SKM-1 treated with dmso at 0.1 percent for 144 hours (cell line): ENCODE measurements around the gene LRRC4C.
"Not testable (repeated sequence)": the region's sequence is repeated elsewhere in the genome, so short reads cannot be mapped to it uniquely, and the experiment has no call there.

Experiments used
- DNase-seq: peaks from one replicate; lab custom pipeline; 2025; ENCODE audit not compliant: unreplicated experiment; lab: John Stamatoyannopoulos, UW

The LRRC4C gene

DNA sequence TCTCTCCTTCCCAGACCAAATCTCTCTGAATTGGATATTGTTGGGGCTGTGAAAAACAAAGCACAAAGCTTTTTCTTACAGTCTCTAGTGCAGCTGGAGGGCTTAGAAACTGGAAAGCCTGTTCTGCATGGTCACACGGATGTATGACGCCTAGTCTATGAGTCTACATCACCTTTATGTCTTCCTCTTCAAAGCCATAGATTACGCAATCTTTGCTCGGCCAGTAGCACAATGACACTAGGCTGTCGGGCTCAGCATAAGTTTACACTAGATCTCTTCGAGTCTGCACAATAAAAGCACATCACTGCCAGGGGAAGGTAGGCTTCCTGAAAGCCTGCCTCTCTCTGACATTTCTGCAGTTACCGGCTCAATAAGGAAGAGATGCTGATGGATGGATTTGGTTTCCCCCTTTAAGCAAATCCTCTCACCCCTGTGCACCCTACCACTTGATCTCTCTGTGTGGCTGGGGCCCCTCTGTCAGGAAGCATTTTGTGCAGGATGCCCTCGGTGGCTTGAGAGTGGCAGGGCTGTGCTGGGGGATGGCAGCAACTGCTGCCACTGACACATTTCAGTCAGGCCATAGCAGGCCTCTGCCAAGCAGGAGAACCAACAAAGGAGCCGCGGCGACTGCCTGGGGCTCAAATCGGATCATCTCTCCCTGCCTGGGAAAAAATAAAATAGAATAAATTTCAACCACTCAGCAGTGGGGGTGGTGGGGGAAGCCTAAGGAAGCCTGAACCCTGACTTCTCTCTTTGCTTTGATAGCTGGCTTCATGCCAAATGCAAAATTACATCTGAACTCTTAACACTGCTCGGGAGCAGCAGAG lies 1272.8 kb downstream of the LRRC4C start:
- no peak for DNase-seq

DNA sequence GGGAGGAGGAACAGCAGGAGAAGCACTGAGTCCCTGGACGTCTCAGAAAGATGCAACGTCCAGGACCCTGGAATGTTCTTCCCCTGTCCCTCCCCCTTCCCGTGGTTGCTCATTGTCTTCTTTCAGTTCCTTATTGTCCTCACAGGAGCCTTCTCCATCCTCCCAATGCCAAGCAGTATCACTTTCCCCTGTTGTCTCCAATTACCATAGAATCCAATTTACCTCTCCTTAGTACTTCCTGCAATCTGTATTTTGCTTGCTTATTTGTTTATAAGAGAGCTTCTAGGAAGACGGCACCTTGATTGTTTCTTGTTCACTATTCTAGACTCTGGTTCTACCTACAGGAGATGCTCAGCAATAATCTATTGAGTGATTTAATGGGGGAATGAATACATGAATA lies 1273.7 kb downstream of the LRRC4C start:
- DNase-seq = no peak

DNA sequence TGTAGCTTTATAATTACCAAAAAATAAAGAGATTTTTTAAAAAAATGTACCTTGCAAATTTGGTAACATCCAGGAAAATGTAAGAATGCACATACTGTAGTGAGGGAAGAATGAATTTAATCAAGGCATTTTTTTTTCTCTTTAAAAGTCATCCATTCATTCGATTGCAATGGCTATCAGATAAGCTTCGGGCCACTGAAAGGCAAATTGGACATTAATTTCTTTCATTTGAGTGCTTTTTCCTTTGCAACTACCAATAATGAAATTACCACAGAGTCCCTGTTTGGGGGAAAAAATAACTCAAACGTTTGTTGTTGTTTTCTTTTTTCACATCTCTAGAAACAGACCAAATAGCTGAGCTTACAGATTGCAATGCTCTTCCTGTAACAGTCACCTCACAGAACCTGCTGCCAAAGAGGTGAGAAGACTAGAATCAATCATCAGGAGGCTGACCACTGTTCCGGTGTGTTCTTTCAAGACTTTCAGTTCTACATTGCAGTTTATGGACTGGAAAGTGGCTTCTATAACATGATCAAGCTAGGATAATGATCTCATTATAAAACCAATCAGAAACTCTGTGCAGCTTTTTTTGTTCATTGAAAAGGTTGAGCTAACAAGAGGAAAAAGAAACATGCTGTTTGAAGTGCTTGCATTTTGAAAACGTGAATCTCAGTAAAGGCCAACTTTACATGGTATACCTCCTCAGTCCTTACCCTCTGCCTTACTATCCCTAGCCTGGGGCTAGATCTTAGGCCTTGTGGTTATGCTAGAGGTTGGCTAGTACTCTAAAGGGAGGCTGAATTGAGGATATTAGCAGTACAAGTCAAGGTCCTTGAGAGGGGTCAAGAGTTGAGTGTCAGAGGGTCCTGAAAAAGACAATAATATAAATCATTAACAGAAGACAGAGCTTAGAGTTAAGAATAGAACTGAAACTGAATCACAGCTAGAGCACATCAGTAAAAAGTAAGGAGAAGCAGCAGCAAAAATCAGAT lies 1276.1 kb downstream of the LRRC4C start:
- DNase-seq = no peak

DNA sequence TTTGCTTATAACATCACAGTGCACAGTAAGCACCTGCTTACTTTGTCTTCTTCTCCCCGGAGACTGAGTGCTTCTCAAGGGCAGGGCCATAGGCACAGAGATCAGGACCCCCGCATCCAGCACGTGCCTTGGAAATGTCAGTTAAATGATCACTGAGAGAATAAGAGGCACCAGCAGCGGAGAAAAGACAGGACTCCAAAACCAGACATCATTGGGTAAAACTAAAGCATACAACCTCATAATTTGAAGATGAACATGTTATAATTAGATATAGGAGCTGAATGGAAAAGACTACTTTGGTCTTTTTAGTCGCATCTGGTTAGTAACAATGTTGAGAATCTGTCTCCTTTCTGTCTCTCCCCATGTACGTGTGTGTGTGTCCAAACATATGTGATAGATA lies 1279.9 kb downstream of the LRRC4C start:
- DNase-seq = no peak

DNA sequence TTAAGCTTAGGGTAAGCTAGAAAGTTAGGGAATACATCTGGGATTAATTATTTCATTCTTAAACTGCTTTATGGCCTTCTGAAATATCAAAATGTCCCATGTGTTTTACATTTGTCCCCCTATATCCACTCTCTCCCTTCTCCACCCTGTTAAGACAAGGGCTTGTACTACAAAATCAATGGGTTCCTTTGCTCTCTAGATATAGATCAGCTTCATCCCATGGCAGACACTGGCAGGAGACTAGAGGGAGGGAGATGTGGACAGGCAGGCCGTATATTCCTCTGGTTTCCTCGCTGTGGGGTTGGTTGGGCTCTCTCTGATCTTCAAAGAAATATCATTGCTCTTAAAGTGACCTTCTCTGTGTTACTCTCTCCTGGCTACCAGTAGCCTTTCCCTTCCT lies 1281.0 kb downstream of the LRRC4C start:
- no peak for DNase-seq

DNA sequence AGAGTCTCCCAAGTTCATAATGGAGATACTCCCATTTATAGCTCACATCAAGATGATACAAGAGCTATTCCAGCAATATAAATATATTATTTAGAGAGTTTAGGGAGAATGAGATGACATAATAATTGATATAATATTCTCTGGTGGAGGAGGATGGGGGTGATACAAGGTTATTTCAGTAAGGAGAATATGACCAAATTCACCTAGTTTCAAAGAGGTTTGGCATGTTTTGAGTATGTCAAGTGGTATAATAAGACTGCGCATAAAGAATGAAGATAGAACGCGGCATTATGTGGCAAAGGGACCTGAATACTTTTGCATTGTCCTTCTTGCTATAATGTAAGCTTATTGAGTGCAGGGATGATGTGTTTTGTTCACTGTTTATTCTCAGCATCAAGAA lies 1283.5 kb downstream of the LRRC4C start:
- no peak for DNase-seq

DNA sequence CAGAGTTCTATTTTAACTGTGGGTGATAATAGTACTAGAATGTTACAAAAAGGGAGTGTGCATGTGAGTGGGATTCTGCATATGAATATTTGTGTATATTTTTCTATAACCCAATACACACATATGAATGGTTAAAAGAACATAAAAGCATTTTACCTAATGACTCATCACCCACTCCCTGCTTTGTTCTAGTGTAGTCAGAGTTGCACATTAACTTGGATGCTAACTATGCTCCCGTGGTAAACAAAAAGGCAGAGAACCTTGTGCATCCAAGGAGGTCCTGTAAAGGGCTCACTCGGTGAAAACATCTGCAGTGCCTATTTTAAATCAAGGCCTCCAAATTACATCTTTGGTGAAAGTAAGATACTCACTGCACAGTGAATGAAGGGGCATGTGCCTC lies 1289.4 kb downstream of the LRRC4C start:
- DNase-seq = no peak

DNA sequence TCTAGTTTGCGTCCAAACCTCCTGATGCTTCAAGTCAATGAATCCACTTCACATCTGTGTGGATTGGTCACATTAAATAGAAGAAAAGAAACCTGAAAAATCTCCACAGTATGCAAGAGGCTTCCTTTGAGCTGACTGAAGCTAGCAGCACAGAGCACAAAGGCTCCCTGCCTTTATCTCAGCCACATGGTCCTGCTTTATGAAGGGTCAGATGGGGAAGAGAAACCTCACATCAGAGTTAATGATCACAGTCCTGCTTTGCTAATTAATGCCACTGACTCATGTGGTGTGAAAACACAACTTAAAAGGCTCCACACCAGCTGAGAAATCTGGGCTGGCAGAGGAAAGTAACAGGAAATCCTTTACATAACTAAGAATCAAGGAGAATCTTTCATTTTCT lies 1291.0 kb downstream of the LRRC4C start:
- DNase-seq = no peak

DNA sequence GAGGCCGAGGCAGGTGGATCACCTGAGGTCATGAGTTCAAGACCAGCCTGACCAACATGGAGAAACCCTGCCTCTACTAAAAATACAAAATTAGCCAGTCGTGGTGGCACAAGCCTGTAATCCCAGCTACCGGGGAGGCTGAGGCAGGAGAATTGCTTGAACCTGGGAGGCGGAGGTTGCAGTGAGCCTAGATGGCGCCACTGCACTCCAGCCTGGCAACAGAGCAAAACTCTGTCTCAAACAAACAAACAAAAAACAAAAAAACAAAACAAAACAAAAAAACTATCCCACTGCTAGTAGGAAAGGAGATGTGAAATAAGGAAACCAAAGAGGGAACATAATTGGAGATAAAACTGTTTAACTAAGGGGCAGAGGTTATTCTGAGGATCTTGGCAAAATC lies 1291.6 kb downstream of the LRRC4C start:
- DNase-seq = not testable (repeated sequence)

DNA sequence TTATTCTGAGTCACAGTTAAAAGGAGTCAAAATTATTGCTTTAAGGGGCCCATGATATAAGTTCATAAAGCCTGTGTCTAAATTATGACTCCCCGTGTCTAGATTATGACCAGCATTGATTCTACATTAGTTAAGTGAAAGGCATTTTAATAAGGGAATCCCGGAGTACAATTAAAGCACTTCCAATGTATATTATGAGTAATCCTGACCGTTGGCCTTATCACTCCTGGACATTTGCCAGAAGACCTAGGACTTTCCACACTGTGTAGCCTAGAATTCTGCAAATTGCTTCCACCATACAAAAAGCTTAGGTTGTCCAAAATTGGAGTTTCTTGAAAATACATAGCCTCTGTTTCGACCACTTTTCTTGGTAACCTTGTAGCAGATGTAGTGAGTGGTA lies 1292.6 kb downstream of the LRRC4C start:
- no peak for DNase-seq

DNA sequence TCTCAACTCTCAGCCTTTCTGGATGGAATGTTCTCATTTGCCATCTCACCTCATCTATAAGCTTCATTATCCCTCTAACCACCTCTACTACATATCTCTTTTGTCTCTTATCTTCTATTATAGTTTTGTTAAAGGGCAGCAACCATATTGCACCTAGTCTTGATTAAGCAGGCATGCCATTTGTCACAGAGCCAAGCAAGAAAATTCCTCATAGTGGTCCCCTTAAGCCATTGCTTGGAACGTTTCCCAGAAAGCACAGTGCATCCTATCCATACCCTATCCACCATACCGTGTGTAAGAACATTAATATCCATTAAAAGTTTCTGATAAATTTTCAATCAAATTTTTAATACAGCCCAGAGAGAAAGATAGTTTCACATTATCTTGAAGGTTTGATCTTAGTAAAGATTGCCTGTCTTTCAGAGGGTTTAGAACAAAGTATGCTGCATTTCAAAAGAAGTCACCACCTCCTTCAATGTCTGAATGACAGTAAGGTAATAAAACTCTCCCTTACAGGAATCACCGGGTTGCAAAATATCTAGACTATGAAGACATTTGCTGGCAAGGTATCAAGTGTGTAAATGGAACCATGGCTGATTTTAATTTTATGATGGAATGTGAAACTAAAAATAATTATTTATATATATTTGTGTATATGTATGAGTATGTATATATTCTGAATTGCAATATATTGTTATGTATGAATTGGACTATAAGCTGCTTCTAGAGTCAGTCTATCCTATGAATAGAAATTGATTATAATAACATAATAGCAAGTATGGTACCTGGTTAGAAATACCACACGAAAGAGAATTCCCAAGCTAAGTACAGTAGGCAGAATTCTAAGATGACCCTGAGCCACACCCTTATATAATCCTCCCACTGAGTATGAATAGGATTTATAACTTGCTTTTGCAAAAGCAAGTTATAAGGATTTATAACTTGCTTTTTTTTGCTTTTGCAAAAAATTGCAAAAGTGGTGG lies 1296.3 kb downstream of the LRRC4C start:
- DNase-seq = no peak

DNA sequence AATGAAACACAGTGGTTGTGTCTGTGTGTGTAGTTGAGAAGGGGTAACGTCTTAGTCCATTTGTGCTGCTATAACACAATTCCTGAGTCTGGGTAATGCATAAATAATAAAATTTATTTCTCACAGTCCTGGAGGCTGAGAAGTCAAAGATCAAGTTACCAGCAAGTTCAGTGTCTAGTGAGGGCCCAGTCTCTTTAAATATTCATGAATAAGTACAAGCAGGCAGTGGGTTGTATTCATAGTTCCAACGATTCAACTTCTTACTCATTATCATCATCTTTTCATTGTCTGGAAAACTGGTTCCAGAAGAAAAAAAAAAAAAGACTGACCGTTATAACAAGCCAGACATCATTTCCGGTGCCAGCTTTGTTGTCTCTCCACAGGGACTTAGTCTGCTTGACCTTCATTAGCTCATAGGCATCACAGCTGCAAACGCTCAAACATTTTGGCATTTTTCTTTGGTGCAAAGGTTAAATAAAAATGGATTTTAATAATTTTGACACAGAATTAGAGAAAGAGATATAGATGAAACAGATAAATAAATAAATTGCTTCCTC lies 1297.5 kb downstream of the LRRC4C start:
- DNase-seq = no peak

DNA sequence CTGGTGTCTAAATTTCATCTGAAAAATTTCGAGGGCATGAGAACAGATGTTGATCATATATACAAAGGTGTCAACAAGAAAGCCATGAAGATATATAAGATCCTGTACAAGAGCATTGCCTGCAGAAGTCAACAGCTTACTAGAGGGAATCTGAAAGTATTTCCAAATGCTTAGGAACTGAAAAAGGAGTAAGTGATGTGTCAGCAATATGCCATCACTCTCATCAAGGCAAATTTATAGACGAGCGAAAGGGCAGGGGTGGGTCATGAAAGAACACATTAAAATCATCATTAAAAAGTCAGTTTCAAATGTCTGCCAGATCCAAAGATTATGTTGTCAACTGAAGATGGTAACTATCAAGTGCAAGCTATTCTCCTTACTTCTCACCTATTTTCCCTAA lies 1299.0 kb downstream of the LRRC4C start:
- DNase-seq = no peak

DNA sequence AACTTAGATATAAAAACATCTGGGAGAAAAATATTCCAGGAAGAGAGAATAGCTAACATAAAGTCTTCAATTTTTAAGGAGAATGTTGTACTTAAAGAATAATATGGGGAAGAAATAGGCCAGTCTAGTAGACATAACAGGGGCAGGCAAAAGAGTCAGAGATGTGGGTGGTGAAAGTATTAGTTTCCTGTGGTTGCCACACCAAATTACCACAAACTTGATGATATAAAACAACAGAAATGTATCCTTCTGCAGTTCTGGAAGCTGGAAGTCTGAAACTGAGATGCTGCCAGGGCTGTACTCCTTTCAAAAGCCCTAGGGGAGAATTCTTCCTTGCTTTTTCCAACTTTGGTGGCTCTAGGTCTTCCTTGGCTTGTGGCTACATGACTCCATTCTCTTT lies 1309.7 kb downstream of the LRRC4C start:
- no peak for DNase-seq

DNA sequence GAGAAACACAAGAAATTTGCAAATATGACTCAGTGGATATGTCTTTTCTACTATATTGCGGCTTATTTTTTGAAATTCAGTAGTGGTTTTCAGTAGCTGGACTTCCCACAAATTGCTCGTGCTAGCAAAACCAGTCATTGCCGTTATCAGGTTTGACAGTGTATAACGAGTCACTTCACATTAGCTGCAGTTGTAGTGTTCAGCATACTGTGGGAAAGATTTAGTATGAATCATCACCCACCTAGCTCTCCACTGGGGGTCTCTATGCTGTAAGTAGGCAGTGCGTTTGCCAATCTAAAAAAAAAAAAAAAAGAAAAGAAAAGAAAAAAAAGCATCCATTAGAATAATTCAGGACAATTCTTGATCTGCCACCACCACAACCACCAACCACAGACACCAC lies 1318.9 kb downstream of the LRRC4C start:
- no peak for DNase-seq

DNA sequence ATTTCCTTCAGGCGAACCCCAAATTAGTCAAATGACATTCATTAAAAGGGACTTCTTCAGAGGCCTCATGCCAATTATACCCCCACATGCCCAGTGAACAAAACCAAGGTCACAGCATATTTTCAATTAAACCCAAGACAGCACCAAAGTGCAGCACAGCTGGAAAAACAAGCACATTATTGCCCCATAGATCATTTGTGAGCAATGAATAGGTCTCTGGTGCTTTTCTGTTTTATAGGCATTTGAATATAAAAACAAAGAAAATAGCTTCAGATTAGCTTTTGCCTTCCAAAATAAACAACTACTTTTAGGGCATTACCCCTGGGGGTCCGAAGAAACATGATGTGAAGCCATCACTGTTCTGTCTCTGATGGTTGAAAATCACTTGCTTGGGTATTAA lies 1319.9 kb downstream of the LRRC4C start:
- DNase-seq = no peak

DNA sequence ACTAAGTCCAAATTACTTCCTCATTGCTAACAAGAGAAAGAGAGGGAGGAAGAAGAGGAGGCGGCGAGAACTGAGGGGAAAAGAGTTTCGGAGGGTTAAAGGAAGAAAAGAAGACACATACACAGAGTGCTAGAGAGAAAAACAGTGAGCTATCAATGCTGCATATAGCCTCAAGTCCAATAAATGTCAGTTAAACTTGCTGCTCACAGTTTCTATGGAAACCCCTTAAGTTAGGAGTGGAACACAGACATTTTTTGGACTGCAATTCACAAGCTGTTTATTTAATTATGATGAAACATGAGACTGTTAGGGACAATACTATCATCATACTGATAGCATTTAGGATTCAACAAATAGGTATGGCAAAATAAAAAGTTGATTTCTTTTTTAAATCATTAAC lies 1320.4 kb downstream of the LRRC4C start:
- no peak for DNase-seq

DNA sequence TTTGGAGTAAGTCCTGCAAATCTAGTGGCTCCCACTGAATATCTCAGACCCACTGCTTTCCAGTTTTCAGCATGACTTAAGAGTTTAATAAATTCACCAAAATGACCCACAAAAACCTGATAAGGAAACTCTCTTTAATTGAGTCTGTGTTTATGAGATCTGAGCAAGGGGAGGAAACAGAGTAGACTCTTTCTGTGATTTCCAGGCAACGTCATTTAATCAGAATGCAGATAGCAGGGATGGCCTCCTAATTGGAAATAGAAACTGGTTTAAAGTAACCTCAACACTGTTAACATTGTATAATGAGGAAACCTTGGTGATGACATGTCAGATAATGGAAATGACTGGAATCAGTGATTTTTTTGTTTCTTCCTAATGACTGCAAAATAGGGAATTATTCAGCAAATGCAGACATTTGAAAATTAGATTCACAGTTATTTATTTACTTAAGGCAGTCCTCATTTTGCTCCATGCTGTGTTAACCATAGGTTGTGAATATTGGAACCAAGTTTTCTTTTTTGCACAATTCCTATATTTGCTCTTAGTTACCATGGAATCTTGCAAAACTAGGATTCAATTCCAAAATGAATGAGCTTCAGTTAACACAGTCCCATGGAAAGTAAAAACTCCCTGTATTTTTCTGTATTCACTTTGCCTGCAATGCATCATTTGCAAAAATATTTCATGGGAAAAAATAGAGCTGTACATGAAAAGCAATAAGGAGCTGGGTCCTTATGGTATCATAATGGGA lies 1324.5 kb downstream of the LRRC4C start:
- no peak for DNase-seq

DNA sequence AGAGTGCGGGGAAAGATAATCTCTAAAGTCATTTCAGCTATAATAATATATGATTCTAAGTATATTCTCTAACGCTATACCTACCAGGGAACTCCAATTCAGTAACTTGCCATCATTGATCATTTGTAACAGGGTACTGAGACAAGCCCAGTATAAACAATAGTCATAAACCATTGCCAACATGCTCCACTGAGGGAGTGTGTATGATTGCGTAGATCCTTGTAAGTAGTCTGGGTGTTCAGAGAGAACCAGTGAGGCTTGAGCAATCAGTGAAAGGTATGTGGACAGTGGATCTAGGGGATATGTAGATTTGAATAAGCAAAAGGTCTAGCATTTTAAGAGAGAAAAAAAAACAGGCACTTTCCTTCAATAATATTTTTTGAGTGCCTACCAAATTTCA lies 1326.0 kb downstream of the LRRC4C start:
- no peak for DNase-seq

DNA sequence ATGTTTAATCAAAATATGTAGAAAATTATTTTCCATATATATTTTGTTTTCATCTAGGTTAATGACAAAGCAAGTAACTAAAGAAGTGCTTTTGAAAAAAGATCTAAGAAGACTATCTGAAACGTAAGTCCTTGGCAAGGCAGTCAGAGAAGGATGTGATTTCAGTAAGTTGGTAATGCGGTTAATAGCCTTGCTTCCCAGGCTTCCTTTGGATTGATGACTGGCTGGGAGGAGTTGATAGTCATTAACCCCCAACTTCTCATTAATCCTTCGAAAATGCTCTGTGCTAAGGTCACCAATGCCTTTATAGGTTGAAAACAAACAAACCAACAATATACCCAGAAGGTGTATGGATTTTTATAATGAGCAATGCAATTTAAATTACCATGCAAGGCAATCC lies 1326.5 kb downstream of the LRRC4C start:
- no peak for DNase-seq
